NCI-H460 (cell line): ENCODE results near the gene KMT2B. TPM values are rescaled to one million over a fixed set of nuclear protein-coding genes. Genes with fewer than 3 reads are reported as not detected.
A peak's percentile ranks its signal among the peaks of the same experiment; 100 is the strongest.

Source experiments
- DNase-seq: peaks from one replicate; pipeline ENCODE4 v3.0.0-alpha.2; 2016; ENCODE audit warnings: low read depth; ENCODE audit errors: extremely low read depth
- total RNA-seq: library from RNA; depleted of rRNA; stranded (reverse); fragments of >200 nt; shearing (Covaris generic); gene quantifications from 2 replicates; pipeline ENCODE4 v1.2.3, GENCODE V29; 2014

The KMT2B gene
- total RNA-seq, 1 experiment from 2014 or later, result 7.7 TPM

GRCh38 chr19:35740423-35741202, 22.8 kb downstream of the KMT2B start:
- peak; percentile 95 for DNase-seq

- DNase-seq, result no peak
Observed at GRCh38 chr19:35741203-35741515, 23.4 kb downstream of the KMT2B start.

GRCh38 chr19:35742121-35742724, 24.4 kb downstream of the KMT2B start, which contains the start of gene IGFLR1:
Gene IGFLR1, minus strand, starts transcription at chr19:35742452. Its CDS starts 1,272 bp downstream, at chr19:35741180.
- DNase-seq, result no peak

GRCh38 chr19:35743640-35744429, 26.0 kb downstream of the KMT2B start:
- no peak for DNase-seq

- DNase-seq, result peak; percentile 96
Observed at GRCh38 chr19:35744430-35745327, 26.9 kb downstream of the KMT2B start.

- peak; percentile 99 for DNase-seq
Observed at GRCh38 chr19:35745328-35746086, 27.7 kb downstream of the KMT2B start, which contains the start of the genes PSENEN and U2AF1L4. Gene PSENEN, plus strand, starts transcription at chr19:35745651. Its CDS starts 280 bp downstream, at chr19:35745931. Gene U2AF1L4, minus strand, starts transcription at chr19:35745418. Its CDS starts 27 bp downstream, at chr19:35745391.

- DNase-seq, result no peak
Observed at GRCh38 chr19:35746087-35746462, 28.3 kb downstream of the KMT2B start.

GRCh38 chr19:35746531-35746930, 28.7 kb downstream of the KMT2B start:
- DNase-seq, result no peak

GRCh38 chr19:35748106-35749020, 30.6 kb downstream of the KMT2B start, which contains the start of gene LIN37:
Gene LIN37, plus strand, starts transcription at chr19:35748576. Its CDS starts 149 bp downstream, at chr19:35748725.
- peak; percentile 100 for DNase-seq

- no peak for DNase-seq
Observed at GRCh38 chr19:35750167-35750566, 32.4 kb downstream of the KMT2B start.

- no peak for DNase-seq
Observed at GRCh38 chr19:35751839-35752745, 34.3 kb downstream of the KMT2B start.

- DNase-seq, result no peak
Observed at GRCh38 chr19:35752746-35753350, 35.0 kb downstream of the KMT2B start.

- no peak for DNase-seq
Observed at GRCh38 chr19:35753634-35754369, 36.0 kb downstream of the KMT2B start.

GRCh38 chr19:35754370-35755130, 36.7 kb downstream of the KMT2B start:
- no peak for DNase-seq

GRCh38 chr19:35755131-35755549, 37.3 kb downstream of the KMT2B start:
- no peak for DNase-seq
